NT2/D1 (cell line): ENCODE results near the gene RNH1.

Source experiments
- SUZ12 ChIP-seq: IDR thresholded peaks from 2 replicates; pipeline ENCODE4 v1.6.1; 2011; ENCODE audit not compliant: insufficient read length, insufficient read depth; ENCODE audit errors: extremely low read depth
- YY1 ChIP-seq: IDR thresholded peaks from 2 replicates; pipeline ENCODE4 v1.6.1; 2011; ENCODE audit not compliant: insufficient read length, insufficient read depth
- ZNF274 ChIP-seq: IDR thresholded peaks from 2 replicates; pipeline ENCODE4 v1.6.1; 2011; ENCODE audit warnings: mild to moderate bottlenecking, low read depth, low read length

DNA sequence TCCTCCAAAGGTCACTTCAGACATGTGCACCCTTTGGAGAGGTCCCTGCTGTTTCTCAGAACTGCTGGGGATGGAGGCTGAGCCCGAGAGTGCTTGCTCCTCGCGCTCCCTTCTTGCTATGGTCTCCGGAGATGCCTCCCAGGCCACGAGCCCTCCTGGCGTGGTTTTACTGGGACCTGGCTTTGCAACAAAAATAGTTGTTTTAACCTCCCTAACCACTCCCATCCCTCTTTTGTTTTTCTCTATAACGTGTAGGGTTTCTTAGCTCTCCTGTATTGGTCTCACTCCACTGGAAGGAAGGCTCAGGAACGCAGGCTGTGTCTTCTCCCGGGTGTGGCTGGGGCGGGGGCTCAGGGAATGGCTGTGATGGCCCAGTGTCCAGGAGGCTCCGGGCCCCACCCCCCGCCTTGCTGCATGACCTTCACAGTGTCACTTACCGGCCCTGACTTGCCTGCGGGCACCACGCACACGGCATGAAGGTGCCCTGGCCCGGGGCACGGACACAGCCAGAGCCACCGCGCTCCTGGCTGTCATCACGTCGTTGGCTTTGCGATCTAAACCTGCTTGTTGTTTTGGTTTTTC, 51.4 kb downstream of the RNH1 start:
- no peak for TF ChIP-seq SUZ12
- TF ChIP-seq YY1 = no peak
- TF ChIP-seq ZNF274 = no peak
